HG02938 (cell line): ENCODE results near the gene LCN1.
"Not testable (repeated sequence)": the region's sequence is repeated elsewhere in the genome, so short reads cannot be mapped to it uniquely, and the experiment has no call there.

Experiments
- ATAC-seq: cut with Tn5 transposase; IDR thresholded peaks from one replicate; pipeline ENCODE4 v1.9.1; 2021; ENCODE audit warnings: mild to moderate bottlenecking, moderate library complexity; ENCODE audit not compliant: unreplicated experiment

The LCN1 gene

GRCh38 chr9:135522137-135522877 lies 1.1 kb downstream of the LCN1 start:
- no peak for ATAC-seq

GRCh38 chr9:135522931-135523330 lies 1.7 kb downstream of the LCN1 start:
- no peak for ATAC-seq

GRCh38 chr9:135523521-135524129 lies 2.4 kb downstream of the LCN1 start:
- ATAC-seq = no peak

DNA sequence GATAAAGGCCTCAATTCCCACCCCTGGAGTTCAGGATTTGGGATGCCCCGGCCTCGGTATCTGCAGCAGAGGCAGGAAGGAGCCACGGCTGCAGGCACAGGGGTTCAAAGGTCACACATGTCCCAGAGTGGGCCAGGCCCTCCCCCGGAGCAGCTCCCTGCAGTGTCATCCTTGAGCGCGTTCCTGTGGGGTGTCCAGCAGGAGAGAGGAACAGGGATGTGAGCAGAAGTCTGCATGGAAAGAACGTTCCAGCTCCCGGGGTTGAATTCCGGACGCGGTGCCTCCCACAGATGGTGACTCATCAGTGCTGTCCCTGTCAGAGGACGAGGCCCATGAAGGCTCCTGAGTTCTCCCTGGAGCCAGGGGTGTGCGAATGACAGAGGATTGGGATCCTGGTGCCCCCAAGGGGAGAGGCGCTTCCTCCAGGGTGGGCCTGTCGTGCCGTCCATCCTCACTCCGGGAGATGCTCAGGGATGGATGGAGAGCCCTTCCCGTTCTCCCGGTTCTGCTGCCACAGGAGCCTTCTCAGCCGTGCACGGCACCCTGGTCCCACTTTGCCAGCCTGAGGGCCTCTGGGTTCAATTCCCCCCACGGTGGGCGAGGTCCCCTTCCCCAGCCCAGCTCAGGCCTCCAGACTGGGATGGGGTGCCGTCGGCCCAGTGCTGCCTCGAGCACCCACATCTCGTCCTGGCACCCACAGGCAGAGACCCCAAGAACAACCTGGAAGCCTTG lies 3.1 kb downstream of the LCN1 start:
- no peak for ATAC-seq

DNA sequence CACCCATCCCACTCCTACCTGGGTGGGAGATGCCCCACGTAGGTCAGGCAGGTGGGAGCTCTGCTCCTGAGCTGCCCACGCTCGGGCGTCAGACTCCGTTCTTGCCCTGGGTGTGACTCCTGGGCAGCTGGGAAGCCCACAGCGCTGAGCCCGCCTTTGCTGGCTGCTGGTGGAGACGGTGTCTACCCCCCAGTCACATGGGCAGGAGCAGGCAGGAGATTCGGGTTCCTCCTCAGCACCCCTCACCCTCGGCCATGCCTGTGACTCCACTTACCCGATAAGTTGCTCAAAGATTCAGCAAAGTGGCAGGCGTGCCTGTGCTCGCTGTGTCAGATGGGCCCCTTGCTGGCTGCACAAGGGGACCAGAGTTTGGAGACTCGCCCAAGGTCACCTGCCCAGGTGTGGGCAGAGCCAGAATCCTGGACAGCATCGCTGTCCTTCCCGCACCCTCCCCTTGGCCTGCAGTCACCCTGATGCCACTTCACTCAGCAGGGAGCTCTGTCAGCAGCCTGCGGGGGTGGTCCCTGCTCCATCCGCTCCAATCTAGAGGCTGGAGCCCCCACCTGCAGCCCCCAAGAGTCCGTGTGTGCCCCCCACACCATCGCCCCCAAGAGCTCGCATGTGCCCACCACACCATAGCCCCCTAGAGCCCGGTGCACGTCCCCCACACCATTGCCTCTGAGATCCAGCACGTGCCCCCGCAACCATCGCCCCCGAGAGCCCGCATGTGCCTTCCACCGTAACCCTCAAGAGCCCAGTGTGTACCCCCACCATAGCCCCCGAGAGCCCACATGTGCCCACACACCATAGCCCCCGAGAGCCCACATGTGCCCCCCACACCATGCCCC lies 4.2 kb downstream of the LCN1 start:
- ATAC-seq = no peak

DNA sequence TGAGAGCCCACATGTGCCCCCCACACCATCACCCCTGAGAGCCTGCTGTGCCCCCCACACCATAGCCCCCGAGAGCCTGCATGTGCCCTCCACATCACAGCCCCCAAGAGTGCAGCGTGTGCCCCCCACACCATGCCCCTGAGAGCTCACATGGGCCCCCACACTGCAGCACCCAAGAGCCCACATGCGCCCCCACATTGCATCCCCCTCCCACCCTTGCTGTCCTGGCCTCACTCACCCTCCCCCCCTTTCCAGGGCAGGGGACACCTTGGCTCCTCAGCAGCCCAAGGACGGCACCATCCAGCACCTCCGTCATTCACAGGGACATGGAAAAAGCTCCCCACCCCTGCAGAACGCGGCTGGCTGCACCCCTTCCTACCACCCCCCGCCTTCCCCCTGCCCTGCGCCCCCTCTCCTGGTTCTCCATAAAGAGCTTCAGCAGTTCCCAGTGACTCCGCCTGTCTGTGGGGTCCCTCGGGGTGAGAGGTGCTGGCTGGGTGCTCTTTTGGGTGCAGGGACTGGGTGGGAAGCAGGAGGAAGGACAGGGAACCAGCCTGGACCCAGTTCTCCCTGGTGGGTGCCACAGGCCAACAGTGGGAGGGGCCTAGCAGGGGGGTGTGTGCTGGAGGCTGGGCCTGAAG lies 5.0 kb downstream of the LCN1 start:
- ATAC-seq = no peak

DNA sequence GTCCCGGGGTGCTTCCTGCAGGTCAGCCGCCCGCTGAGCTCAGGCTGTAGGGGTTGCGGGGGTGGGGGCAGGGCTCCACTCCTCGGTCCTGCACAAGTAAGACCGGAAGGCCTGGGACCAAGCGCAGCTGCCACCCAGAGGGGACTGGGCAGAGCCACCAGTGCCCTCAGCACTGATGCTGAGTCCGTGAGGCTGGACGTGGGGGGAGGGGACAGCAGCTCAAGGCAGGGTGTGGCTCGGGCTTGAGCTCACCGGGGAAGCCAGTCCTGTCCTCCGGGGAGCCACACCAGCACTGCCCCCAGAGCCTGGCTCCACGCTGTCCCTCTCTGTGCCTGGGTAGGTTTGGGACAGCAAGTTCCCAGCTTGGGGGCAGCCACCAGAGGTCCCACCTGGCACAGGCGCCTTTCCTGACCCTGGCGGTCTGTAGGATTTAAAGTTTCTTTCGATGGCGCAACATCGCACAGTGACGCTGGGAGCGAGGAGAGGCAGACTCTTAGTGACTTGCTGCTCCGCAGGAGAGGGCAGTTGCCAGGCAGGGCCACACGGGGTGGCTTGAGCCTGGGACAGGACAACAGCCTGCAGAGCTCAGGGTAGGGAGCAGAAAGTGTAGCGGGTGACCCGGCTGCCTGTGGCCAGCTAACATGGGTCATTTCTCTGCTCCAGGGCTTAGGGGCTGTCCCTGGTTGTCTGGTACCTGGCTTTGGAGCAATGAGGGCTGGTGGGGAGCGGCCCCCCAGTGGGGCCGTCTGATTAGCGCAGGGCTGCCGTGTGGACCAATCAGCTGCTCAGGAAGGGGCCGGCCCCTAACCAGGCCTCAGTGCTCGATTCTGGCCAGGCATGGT lies 5.7 kb downstream of the LCN1 start:
- ATAC-seq = no peak

GRCh38 chr9:135528842-135529435 lies 7.7 kb downstream of the LCN1 start:
- not testable (repeated sequence) for ATAC-seq

DNA sequence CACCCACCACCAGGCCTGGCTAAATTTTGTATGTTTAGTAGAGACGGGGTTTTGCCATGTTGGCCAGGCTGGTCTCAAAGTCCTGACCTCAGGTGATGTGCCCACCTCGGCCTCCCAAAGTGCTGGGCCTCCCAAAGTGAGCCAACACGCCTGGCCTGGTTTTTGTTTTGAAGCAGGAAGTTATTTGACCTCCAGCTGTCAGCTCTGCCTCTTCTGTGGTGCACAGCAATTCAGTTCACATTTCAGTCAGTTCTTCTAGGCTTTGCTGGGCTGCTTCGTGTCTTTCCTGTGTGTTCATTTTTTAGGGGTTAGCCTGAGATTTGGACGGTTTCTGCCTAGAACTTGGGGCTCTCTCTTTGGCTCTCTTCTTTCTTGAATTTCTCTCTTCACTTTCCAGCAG lies 8.9 kb downstream of the LCN1 start:
- ATAC-seq = no peak

- ATAC-seq = no peak
Observed at GRCh38 chr9:135531096-135531495, 9.9 kb downstream of the LCN1 start.

- ATAC-seq = no peak
Observed at GRCh38 chr9:135533113-135533512, 11.9 kb downstream of the LCN1 start.

- ATAC-seq = no peak
Observed at GRCh38 chr9:135533674-135534073, 12.4 kb downstream of the LCN1 start.

DNA sequence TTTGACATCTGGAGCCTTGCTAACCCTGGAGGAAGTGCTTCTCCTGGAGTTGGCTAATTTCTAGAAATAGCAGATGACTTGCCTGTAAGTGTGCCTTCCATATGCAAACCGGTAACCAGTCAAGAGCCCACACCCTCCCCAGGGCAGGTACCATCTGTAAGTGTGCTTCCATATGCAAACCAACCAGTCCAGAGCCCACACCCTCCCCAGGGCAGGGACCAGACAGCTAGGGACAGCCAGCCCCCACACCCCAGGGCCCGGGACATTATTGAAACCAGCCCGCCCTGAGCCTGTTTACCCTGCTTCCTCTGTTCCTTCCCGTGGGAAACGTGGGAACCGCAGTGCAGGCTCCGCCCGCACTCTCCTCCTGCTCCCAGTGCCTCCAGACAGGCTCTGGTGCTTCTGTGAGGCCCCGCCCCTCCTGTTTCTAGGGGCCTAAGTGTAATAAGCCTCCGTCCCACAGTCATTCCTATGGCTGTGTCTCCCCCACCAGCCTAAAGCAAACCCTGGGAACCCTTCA lies 13.0 kb downstream of the LCN1 start:
- not testable (repeated sequence) for ATAC-seq

DNA sequence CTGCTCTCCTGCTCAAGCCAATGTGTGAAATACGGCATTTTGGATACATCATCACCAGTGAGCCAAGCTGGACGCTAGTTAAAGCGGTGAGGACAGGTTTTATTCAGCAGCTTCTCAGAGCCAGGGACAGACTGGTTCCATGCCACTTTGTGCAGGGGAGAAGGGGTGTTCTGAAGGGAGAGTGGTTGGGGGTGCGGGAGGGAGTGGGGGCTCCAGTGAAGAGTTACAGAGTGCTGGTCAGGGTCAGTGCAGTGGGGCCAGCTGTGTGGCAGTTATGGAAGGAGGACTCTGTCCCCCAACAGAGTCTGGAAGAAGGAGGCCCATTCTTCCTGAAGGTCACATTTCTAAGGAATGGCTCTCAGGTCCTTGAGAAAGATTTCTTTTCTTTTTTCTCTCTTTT lies 13.6 kb downstream of the LCN1 start:
- not testable (repeated sequence) for ATAC-seq

DNA sequence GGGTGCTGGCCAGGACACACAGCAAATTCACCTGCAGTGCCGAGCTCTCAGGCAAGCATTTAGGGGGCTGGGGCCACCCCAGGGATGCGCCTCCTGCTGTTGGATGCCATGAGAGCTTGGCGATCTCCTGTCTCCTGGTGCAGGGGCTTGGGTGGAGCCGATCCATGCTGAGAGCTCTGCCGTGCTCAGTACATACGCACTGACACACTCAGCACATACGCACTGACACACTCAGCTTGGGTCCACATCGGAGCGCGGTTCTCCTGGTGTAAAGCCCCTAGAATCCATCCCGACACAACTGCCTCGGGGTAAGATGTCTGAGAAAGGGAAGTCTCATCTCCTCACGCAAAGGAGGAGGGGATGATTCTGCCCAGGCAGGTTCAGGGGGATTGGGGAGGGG lies 14.4 kb downstream of the LCN1 start:
- not testable (repeated sequence) for ATAC-seq

DNA sequence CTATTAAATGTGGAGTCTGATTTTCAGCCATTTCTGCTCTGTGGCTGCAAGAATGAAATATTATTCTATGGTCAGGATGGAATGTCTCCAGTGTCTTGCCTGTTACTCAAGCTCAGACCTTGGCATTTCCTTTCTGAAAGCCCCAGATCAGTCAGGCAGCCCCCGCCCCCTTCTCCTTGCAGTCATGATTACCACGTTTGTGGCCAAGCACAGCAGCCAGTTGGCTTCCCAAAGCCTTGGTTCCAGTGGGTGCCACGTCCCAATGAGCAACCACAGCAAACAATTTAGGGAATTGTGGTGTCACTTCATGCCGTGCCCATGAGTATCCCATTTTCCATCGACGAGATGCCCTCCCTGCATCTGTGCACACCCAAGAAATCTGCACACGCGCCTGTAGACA lies 15.0 kb downstream of the LCN1 start:
- no peak for ATAC-seq

GRCh38 chr9:135543262-135543894 lies 22.1 kb downstream of the LCN1 start:
- ATAC-seq = not testable (repeated sequence)

- ATAC-seq = no peak
Observed at GRCh38 chr9:135544981-135545635, 23.9 kb downstream of the LCN1 start.
